Natural killer cell (primary cell): Measurements from ENCODE around the gene CPNE6. TPM values are rescaled to one million over a fixed set of nuclear protein-coding genes. Genes with fewer than 3 reads are reported as not detected.
"Not testable (repeated sequence)": the region's sequence is repeated elsewhere in the genome, so short reads cannot be mapped to it uniquely, and the experiment has no call there.

Experiments used
- ATAC-seq, 3 donors: fragments of 150-1000 bp in 2 of 3; fragments of 200-7000 bp in 1 of 3; cut with Tn5 transposase; 1 replicate in 1 of 3; 2 replicates in 2 of 3; pipeline ENCODE4 v1.10.0; 2021; ENCODE audit warnings: mild to moderate bottlenecking in 2 of 3, moderate library complexity in 2 of 3
- DNase-seq, 2 donors: peaks; one replicate each; pipeline versions ENCODE4 v3.0.0 to v3.0.0-alpha.2; 2013 to 2021; ENCODE audit warnings: mixed read lengths in 1 of 2
- H3K27ac ChIP-seq: one replicate; pipeline ENCODE4 v1.5.1; 2013; ENCODE audit warnings: mild to moderate bottlenecking, low read length
- H3K27me3 ChIP-seq: one replicate; pipeline ENCODE4 v1.6.1; 2013; ENCODE audit warnings: low read length; ENCODE audit not compliant: control insufficient read depth, insufficient read depth
- H3K36me3 ChIP-seq: one replicate; pipeline ENCODE4 v1.6.1; 2013; ENCODE audit warnings: low read length; ENCODE audit not compliant: control insufficient read depth, insufficient read depth
- H3K4me1 ChIP-seq: one replicate; pipeline ENCODE4 v1.6.1; 2013; ENCODE audit warnings: low read length; ENCODE audit not compliant: control insufficient read depth, insufficient read depth
- H3K4me3 ChIP-seq: one replicate; pipeline ENCODE4 v1.5.1; 2013; ENCODE audit warnings: low read length
- H3K9me3 ChIP-seq: one replicate; pipeline ENCODE4 v1.6.1; 2013; ENCODE audit warnings: low read length; ENCODE audit not compliant: control insufficient read depth, insufficient read depth
- H3K27ac Mint-ChIP-seq, 2 donors: one replicate each; pipeline ENCODE4 v1.8.0; 2022; ENCODE audit warnings: mild to moderate bottlenecking in 2 of 2, mixed read lengths in 2 of 2, moderate library complexity in 1 of 2
- H3K27me3 Mint-ChIP-seq, 2 donors: one replicate each; pipeline ENCODE4 v1.8.0; 2022; ENCODE audit warnings: low read depth in 2 of 2, mixed read lengths in 2 of 2
- H3K36me3 Mint-ChIP-seq: one replicate; pipeline ENCODE4 v1.8.0; 2022; ENCODE audit warnings: mixed read lengths
- H3K4me1 Mint-ChIP-seq, 2 donors: one replicate each; pipeline ENCODE4 v1.8.0; 2022; ENCODE audit warnings: mixed read lengths in 2 of 2
- H3K4me3 Mint-ChIP-seq: one replicate; pipeline ENCODE4 v1.8.0; 2022; ENCODE audit warnings: mild to moderate bottlenecking, moderate library complexity, mixed read lengths
- H3K9me3 Mint-ChIP-seq, 2 donors: one replicate each; pipeline ENCODE4 v1.8.0; 2022; ENCODE audit warnings: mixed read lengths in 2 of 2
- CTCF ChIP-seq: fragments of 200-600 bp; IDR thresholded peaks from one replicate; pipeline ENCODE4 v1.8.0; 2022; ENCODE audit warnings: antibody characterized with exemption
- WGBS: methylation state at CpG from one replicate; pipeline ENCODE4 v1.1.7; 2013; ENCODE audit warnings: missing lambda C conversion rate; ENCODE audit not compliant: insufficient coverage; 5-methylcytosine and 5-hydroxymethylcytosine counted together
- intact Hi-C: fragments of 100-400 bp; cut with micrococcal nuclease; formaldehyde crosslinking; loops from one replicate; pipeline ENCODE4 v1.14.2; 2022
- total RNA-seq, 4 donors: library from RNA; stranded (reverse); fragments of 120-200 nt in 1 of 4; gene quantifications; one replicate each; pipeline versions ENCODE4 v1.2.3 to v1.2.4, GENCODE V29; 2013 to 2022

The CPNE6 gene
- total RNA-seq, 3 donors from 2014 or later (not counting 1 experiment from before 2014, with no cell fraction given): not detected

- Mint-ChIP-seq H3K27me3 (no peaks in the 10 kb centered on the region), H3K9me3 (no peaks in the 10 kb centered on the region), H3K4me1 (peaks cover 1 to 2% of the 10 kb centered on the region in 2 donors), H3K36me3 (peaks cover 10% of the 10 kb centered on the region), H3K27ac (no peak overlapping the region), H3K4me3 (no peak overlapping the region)
- DNase-seq: no peak
- Histone ChIP-seq H3K4me3 (no peak overlapping the region), H3K9me3 (no peaks in the 10 kb centered on the region), H3K36me3 (peaks cover 14% of the 10 kb centered on the region), H3K27me3 (no peaks in the 10 kb centered on the region), H3K27ac (no peak overlapping the region), H3K4me1 (peaks cover 2% of the 10 kb centered on the region)
- 95% methylated on average over 13 of the region's 13 CpGs for WGBS
- no peak for TF ChIP-seq CTCF
- no peak for ATAC-seq
- intact Hi-C loops: no loop called here
Observed at GRCh38 chr14:24103451-24103850, 32.1 kb downstream of the CPNE6 start.

- H3K27me3 ChIP-seq, intact Hi-C loops, H3K27ac Mint-ChIP-seq, H3K9me3 ChIP-seq, H3K4me1 ChIP-seq, H3K4me1 Mint-ChIP-seq, H3K27ac ChIP-seq, H3K4me3 Mint-ChIP-seq, H3K4me3 ChIP-seq, ATAC-seq, H3K9me3 Mint-ChIP-seq, H3K27me3 Mint-ChIP-seq, H3K36me3 Mint-ChIP-seq, H3K36me3 ChIP-seq, DNase-seq: not testable (repeated sequence)
- 94% methylated on average over 8 of the region's 8 CpGs for WGBS
Observed at GRCh38 chr14:24105609-24106239, 34.4 kb downstream of the CPNE6 start.

GRCh38 chr14:24106672-24107271 lies 35.4 kb downstream of the CPNE6 start:
- Mint-ChIP-seq H3K4me3 (no peak overlapping the region), H3K4me1 (peaks cover 8% of the 10 kb centered on the region in 2 donors), H3K27ac (no peak overlapping the region), H3K27me3 (no peaks in the 10 kb centered on the region), H3K9me3 (no peaks in the 10 kb centered on the region), H3K36me3 (peaks cover 10% of the 10 kb centered on the region)
- DNase-seq (no peak), ATAC-seq (no peak)
- no CpG with 5 or more reads among the region's 4 CpGs for WGBS
- Histone ChIP-seq H3K4me3 (no peak overlapping the region), H3K27me3 (no peaks in the 10 kb centered on the region), H3K9me3 (no peaks in the 10 kb centered on the region), H3K27ac (no peak overlapping the region), H3K4me1 (peaks cover 6% of the 10 kb centered on the region), H3K36me3 (peaks cover 7% of the 10 kb centered on the region)
- no peak for TF ChIP-seq CTCF
- intact Hi-C loops: no loop called here

- H3K27ac Mint-ChIP-seq: peak overlapping the region; percentile 90 to 93
- intact Hi-C loops: loop anchor here (1.0 to 2.0 kb wide), 3 partner anchors 14 to 94 kb away; partner anchors contain the start of gene PCK2
- no peaks in the 10 kb centered on the region for H3K9me3 ChIP-seq
- ATAC-seq (peak in 2 of 3 donors; percentile 16 to 33), DNase-seq (no peak)
- peaks cover 10% of the 10 kb centered on the region for H3K36me3 Mint-ChIP-seq
- no peaks in the 10 kb centered on the region for H3K27me3 ChIP-seq
- peaks cover 9% of the 10 kb centered on the region for H3K4me1 ChIP-seq
- no peak overlapping the region for H3K4me3 Mint-ChIP-seq
- peaks cover 4% of the 10 kb centered on the region for H3K36me3 ChIP-seq
- H3K27ac ChIP-seq: peak overlapping the region; percentile 47
- no peak for TF ChIP-seq CTCF
- H3K4me3 ChIP-seq: no peak overlapping the region
- H3K9me3 Mint-ChIP-seq: no peaks in the 10 kb centered on the region
- no peaks in the 10 kb centered on the region for H3K27me3 Mint-ChIP-seq
- peaks cover 8% of the 10 kb centered on the region in 2 donors for H3K4me1 Mint-ChIP-seq
- 37% methylated on average over 5 of the region's 5 CpGs for WGBS
Observed at GRCh38 chr14:24108336-24108874, 37.0 kb downstream of the CPNE6 start.
